Epithelial cell of esophagus (primary cell): ENCODE data around the gene MICAL3.
"Not testable (repeated sequence)": the region's sequence is repeated elsewhere in the genome, so short reads cannot be mapped to it uniquely, and the experiment has no call there.

Experiments used
- DNase-seq: peaks from one replicate; pipeline ENCODE4 v3.0.0; 2010; ENCODE audit warnings: low read depth
- H3K4me3 ChIP-seq: 2 replicates; pipeline ENCODE4 v1.5.1; 2011; ENCODE audit warnings: mild to moderate bottlenecking, low read length, control low read depth
- CTCF ChIP-seq: IDR thresholded peaks from 2 replicates; pipeline ENCODE4 v1.5.1; 2011; ENCODE audit warnings: low read depth, mild to moderate bottlenecking, low read length, control low read depth, inconsistent platforms; ENCODE audit not compliant: insufficient read depth; ENCODE audit errors: missing control alignments

The MICAL3 gene

GRCh38 chr22:18069041-18069440, 44.7 kb upstream of the MICAL3 start:
- H3K4me3 ChIP-seq: no peak overlapping the region
- no peak for TF ChIP-seq CTCF
- DNase-seq: no peak

DNA sequence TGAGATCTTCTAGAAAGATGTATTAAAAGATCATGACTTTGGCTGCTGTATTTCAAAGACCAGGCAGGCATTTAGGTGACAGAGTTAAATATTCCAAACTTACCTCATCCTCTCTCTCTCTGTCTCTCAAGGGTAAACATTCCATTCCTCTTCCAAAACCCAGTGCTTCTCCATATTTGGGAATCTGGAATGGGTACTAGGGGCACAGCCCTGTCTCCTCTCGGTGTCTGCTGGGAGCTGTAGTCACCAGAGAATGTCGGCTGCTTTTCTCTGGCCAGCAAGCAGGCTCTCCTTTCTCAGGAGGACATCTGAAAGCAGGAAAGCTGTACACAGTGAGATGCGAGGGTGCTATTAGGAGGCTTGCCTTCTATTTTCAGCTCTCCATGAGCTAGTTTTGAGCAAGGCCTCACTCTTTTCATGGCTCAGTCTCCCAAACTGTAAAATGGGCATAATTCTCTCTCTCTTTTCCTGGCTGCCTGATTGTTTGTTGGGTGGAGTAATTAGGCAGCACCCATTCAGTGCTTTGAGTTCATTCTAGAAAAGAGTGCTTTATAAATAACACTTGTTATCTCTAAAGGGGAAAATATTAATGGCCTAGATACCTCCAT, 44.1 kb upstream of the MICAL3 start:
- DNase-seq: peak; percentile 38
- no peak overlapping the region for H3K4me3 ChIP-seq
- TF ChIP-seq CTCF: no peak

DNA sequence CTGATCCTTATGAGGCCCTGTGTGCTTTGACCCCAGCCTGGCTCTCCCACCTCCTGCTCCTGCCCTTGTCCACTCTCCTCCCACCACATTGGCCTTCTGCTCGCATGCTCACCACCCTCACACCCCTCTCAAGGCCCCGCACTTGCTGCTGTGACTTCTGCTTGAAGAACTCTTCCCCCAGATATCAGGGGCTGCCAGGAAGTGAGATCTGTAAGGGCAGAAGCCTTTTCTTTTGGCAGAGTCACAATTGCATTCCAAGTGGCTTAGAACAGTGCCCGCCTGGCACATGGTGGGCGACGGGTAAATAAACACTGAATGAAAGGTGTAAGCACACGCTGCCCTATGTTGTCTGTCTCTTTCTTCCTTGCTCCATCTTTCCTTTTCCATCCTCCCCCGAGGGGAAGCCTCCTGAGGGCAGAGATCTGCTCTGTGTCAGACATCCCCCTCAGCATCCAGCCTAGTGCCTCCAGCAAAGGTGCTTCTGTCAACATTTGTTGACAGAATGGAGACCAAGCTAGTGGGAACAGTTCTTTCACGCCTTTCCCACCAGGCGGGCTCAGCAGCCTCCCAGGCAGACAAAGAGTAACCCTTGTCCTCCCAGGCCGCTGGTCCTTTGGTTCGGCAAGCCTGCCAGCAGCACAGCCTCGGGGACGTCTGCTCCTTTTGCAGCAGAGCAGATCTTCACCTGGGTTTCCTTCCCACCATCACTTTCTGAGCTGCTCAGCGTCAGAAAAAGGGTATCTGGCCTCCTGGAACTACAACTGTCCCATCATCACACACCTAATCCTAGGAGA, 43.4 kb upstream of the MICAL3 start:
- H3K4me3 ChIP-seq: no peak overlapping the region
- no peak for TF ChIP-seq CTCF
- no peak for DNase-seq

GRCh38 chr22:18067121-18067520, 42.8 kb upstream of the MICAL3 start:
- TF ChIP-seq CTCF: no peak
- H3K4me3 ChIP-seq: no peak overlapping the region
- DNase-seq: no peak

- no peak overlapping the region for H3K4me3 ChIP-seq
- DNase-seq: no peak
- no peak for TF ChIP-seq CTCF
Observed at GRCh38 chr22:18066181-18066859, 42.0 kb upstream of the MICAL3 start.

DNA sequence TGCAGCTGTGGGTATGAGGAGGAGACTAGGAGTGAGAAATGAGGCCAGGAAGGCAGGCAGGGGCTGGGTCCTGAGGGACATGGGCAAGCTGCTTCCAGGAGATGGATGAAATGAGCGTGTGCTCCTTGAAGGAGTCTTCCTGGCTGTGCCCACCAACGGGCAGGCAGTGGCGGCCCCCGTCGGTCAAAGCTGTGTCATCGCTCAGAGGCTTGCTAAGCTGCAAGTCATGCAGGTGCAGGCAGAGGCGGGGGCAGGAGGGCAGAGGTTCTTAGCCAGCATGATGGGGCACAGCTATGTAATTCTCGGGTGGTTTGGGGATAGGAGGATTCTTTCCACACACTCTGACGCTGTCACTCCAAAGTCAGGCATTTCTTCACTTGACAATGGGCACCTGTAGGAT, 40.9 kb upstream of the MICAL3 start:
- H3K4me3 ChIP-seq: no peak overlapping the region
- TF ChIP-seq CTCF: no peak
- DNase-seq: peak; percentile 56

- no peak for TF ChIP-seq CTCF
- DNase-seq: peak; percentile 27
- no peak overlapping the region for H3K4me3 ChIP-seq
Observed at GRCh38 chr22:18064636-18065035, 40.3 kb upstream of the MICAL3 start.

DNA sequence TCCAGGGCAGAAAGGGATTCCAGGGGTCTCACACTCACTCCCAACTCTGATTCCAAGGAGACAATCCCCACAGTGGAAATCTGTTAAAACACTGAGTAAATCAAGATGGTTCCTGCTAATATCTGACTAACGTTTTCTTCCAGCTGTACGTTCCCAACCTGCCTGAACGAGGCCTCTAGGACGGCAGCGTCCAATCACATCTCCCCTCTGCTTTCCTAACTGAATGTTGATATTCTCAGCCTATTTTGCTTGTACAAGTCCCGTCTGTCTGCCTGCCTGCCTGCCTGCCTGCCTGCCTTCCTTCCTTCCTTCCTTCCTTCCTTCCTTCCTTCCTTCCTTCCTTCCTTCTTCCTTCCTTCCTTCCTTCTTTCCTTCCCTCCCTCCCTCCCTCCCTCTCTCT, 39.4 kb upstream of the MICAL3 start:
- peak; percentile 65 for DNase-seq
- H3K4me3 ChIP-seq: not testable (repeated sequence)
